Endothelial cell of umbilical vein (primary cell): ENCODE measurements around the gene KCNJ6. TPM values are rescaled to one million over a fixed set of nuclear protein-coding genes. Genes with fewer than 3 reads are reported as not detected.

Experiments
- BruUV-seq: library from RNA; stranded (reverse); fragments of 400-500 nt; replicated peaks from 2 replicates; lab custom pipeline; 2021; lab: Mats Ljungman, UMichigan
- CTCF ChIA-PET: fragments of 300-600, 350-600 bp; sonication (Branson Sonifier 250); formaldehyde crosslinking; loops from one replicate; lab custom pipeline; 2021; ENCODE audit warnings: antibody characterized with exemption, inconsistent platforms; lab: Charles Lee
- POLR2A ChIA-PET: fragments of 300-600, 350-600 bp; sonication (Branson Sonifier 250); formaldehyde crosslinking; loops from one replicate; lab custom pipeline; 2021; ENCODE audit warnings: antibody characterized with exemption, inconsistent platforms; lab: Charles Lee
- DNase-seq: peaks from one replicate; pipeline ENCODE4 v3.0.0-alpha.2; 2011; ENCODE audit warnings: low read depth, low spot score
- FAIRE-seq: peaks from 2 replicates; lab custom pipeline; 2011; peaks lifted over from hg19 to GRCh38; lab: Jason Lieb, UNC
- H2AFZ ChIP-seq: 2 replicates; pipeline ENCODE4 v1.6.0; 2012; ENCODE audit warnings: low read depth, low read length, control low read depth, inconsistent platforms
- H3K27ac ChIP-seq: 2 replicates; pipeline ENCODE4 v1.5.1; 2011; ENCODE audit warnings: low read depth, mild to moderate bottlenecking, control low read depth, low read length, moderate library complexity; ENCODE audit not compliant: insufficient read depth
- H3K27me3 ChIP-seq, 2 experiments: 2 replicates each; pipeline versions ENCODE4 v1.6.0 to v1.6.1; 2011; ENCODE audit warnings: low read length in 2 of 2, mixed read lengths in 1 of 2; ENCODE audit not compliant: control insufficient read depth in 2 of 2, insufficient read depth in 2 of 2
- H3K36me3 ChIP-seq, 2 experiments: 2 replicates in 1 of 2; 3 replicates in 1 of 2; pipeline ENCODE4 v1.5.1; 2011; ENCODE audit warnings: low read length in 2 of 2, mild to moderate bottlenecking in 1 of 2, moderate library complexity in 1 of 2; ENCODE audit not compliant: control insufficient read depth in 2 of 2, insufficient read depth in 2 of 2; ENCODE audit errors: extremely low read depth in 1 of 2
- H3K4me1 ChIP-seq: 3 replicates; pipeline ENCODE4 v1.5.1; 2011; ENCODE audit warnings: mild to moderate bottlenecking, low read length; ENCODE audit not compliant: control insufficient read depth, insufficient read depth; ENCODE audit errors: extremely low read depth
- H3K4me2 ChIP-seq: 2 replicates; pipeline ENCODE4 v1.6.1; 2011; ENCODE audit warnings: low read length, control low read depth, mixed read lengths; ENCODE audit not compliant: insufficient read depth
- H3K4me3 ChIP-seq, 3 experiments: fragments of 200-600 bp in 1 of 3; sonication (generic), shearing (Covaris generic) in 1 of 3; replicated peaks in 1 of 3; 2 replicates each; pipeline ENCODE4 v1.5.1; 2011 to 2016; ENCODE audit warnings: control low read depth in 3 of 3, low read length in 3 of 3, mild to moderate bottlenecking in 2 of 3, inconsistent platforms in 1 of 3, low read depth in 1 of 3, moderate library complexity in 1 of 3; ENCODE audit not compliant: insufficient read depth in 1 of 3
- H3K79me2 ChIP-seq: 2 replicates; pipeline ENCODE4 v1.6.0; 2012; ENCODE audit warnings: low read length, inconsistent platforms; ENCODE audit not compliant: control insufficient read depth, insufficient read depth
- H3K9ac ChIP-seq: replicated peaks from 2 replicates; pipeline ENCODE3; 2011; ENCODE audit warnings: low read length, control low read depth; ENCODE audit not compliant: insufficient read depth; ENCODE audit errors: extremely low read depth
- H3K9me1 ChIP-seq: replicated peaks from 3 replicates; pipeline ENCODE4 v1.6.0; 2011; ENCODE audit warnings: mild to moderate bottlenecking, low read length; ENCODE audit not compliant: control insufficient read depth, insufficient read depth; ENCODE audit errors: extremely low read depth
- H3K9me3 ChIP-seq: replicated peaks from 2 replicates; pipeline ENCODE4 v1.5.1; 2012; ENCODE audit warnings: low read length, inconsistent platforms; ENCODE audit not compliant: control insufficient read depth, insufficient read depth
- H4K20me1 ChIP-seq: replicated peaks from 2 replicates; pipeline ENCODE3; 2011; ENCODE audit warnings: mild to moderate bottlenecking, low read length; ENCODE audit not compliant: control insufficient read depth, insufficient read depth; ENCODE audit errors: extremely low read depth
- EZH2 ChIP-seq: IDR thresholded peaks from 2 replicates; pipeline ENCODE4 v1.6.1; 2012; ENCODE audit warnings: borderline replicate concordance, low read depth, mild to moderate bottlenecking, moderate library complexity, low read length, inconsistent platforms; ENCODE audit not compliant: severe bottlenecking
- FOS ChIP-seq: IDR thresholded peaks from 2 replicates; pipeline ENCODE4 v1.6.1; 2011; ENCODE audit warnings: mild to moderate bottlenecking, low read length, moderate library complexity, borderline replicate concordance; ENCODE audit not compliant: insufficient read depth
- GATA2 ChIP-seq: IDR thresholded peaks from 2 replicates; pipeline ENCODE4 v1.7.0; 2011; ENCODE audit warnings: low read depth, mild to moderate bottlenecking, moderate library complexity, mixed read lengths, low read length; ENCODE audit not compliant: insufficient read length, insufficient read depth
- JUN ChIP-seq: IDR thresholded peaks from 2 replicates; pipeline ENCODE4 v1.6.1; 2011; ENCODE audit warnings: borderline replicate concordance, low read depth; ENCODE audit not compliant: insufficient read length, insufficient read depth
- MAX ChIP-seq: IDR thresholded peaks from 2 replicates; pipeline ENCODE4 v1.6.1; 2011; ENCODE audit not compliant: insufficient read depth, insufficient read length
- MYC ChIP-seq: IDR thresholded peaks from one replicate; pipeline ENCODE4 v1.6.1; 2011; ENCODE audit warnings: mild to moderate bottlenecking, low read depth, low read length
- POLR2A ChIP-seq: IDR thresholded peaks from 2 replicates; pipeline ENCODE4 v1.6.1; 2012; ENCODE audit warnings: low read depth, mild to moderate bottlenecking, control low read depth, low read length
- POLR2AphosphoS5 ChIP-seq: IDR thresholded peaks from 2 replicates; pipeline ENCODE4 v1.6.1; 2012; ENCODE audit warnings: low read depth, mild to moderate bottlenecking, control low read depth, low read length, moderate library complexity; ENCODE audit not compliant: insufficient read depth
- dilution Hi-C: fragments of 300-500 bp; cut with MboI; formaldehyde crosslinking; loops from one replicate; pipeline ENCODE4 v1.15.0; 2019; ENCODE audit warnings: low sequenced_read_pairs; ENCODE audit not compliant: extremely low pct_ligation_motif_present
- intact Hi-C: fragments of 100-400 bp; cut with micrococcal nuclease; formaldehyde crosslinking; loops from one replicate; pipeline ENCODE4 v1.10.0; 2022
- polyA plus RNA-seq, 4 experiments: library from polyadenylated mRNA; depleted of rRNA in 3 of 4; stranded (reverse) in 3 of 4; unstranded in 1 of 4; fragments of >200 nt; gene quantifications; 2 replicates each; pipeline versions ENCODE4 v1.2.1 to v1.2.3, GENCODE V29; 2011 to 2012; ENCODE audit warnings: missing spikeins in 1 of 4
- total RNA-seq: library from RNA; stranded (reverse); gene quantifications from 2 replicates; pipeline ENCODE4 v1.2.3, GENCODE V29; 2021
- TF ChIP-seq, protein P1 (sequence below), 2 donors: IDR thresholded peaks; 1 replicate in 1 of 2; 2 replicates in 1 of 2; pipeline ENCODE4 v1.5.1; 2011; ENCODE audit warnings: low read length in 2 of 2, mild to moderate bottlenecking in 2 of 2, moderate library complexity in 2 of 2, control low read depth in 1 of 2, inconsistent platforms in 1 of 2, low read depth in 1 of 2; ENCODE audit not compliant: insufficient read depth in 1 of 2; ENCODE audit errors: extremely low read depth in 1 of 2

Gene KCNJ6
- total and polyA plus RNA-seq, 2 donors (not counting 3 experiments of a cell fraction or from before 2014, with no cell fraction given) = not detected

DNA sequence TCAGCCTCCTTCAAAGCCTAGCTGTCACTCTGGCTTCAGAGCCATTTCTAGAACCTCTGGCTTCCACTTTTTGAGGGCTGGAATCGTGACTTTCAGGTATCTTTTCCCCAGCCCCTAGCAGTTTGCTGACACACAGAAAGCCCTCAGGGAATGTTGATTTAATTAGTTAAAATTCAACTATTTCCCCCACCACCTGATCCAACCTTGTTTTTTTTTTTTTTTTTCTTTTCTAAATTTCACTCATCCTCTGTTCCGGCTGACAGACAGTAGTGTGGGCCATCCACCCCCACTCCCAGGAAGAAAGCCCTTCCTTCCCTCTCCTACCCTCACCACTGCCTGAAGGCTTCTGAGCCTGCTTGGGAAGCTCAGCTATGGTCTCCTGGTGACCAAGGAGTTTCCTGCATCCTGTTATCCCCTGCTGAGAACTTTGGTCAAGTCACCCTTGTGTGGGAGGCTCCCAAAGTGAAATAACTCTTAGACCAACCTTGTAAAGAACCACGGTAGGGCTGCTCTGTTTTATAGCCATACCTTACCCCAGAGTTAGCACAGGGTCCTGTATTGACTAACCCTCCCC is 29.4 kb downstream of the KCNJ6 start:
- CTCF ChIA-PET = interaction anchor here (1.1 to 1.3 kb wide), 3 partner anchors 8 to 240 kb away, joined by 3 to 4 read pairs (median 3); no protein-coding TSS in a partner anchor
- BruUV-seq = no TSS peak
- no peak for DNase-seq
- no peaks in the 10 kb centered on the region for H3K9me1 ChIP-seq
- no peak overlapping the region for H3K9ac ChIP-seq
- no peak for FAIRE-seq
- no peak for TF ChIP-seq MYC
- H3K4me3 ChIP-seq = no peak overlapping the region
- H2AFZ ChIP-seq = no peak overlapping the region
- H3K36me3 ChIP-seq = no peaks in the 10 kb centered on the region
- no peaks in the 10 kb centered on the region for H3K9me3 ChIP-seq
- POLR2A ChIA-PET = no interaction called here
- no peaks in the 10 kb centered on the region for H3K4me1 ChIP-seq
- H3K27ac ChIP-seq = no peak overlapping the region
- H4K20me1 ChIP-seq = no peaks in the 10 kb centered on the region
- no peaks in the 10 kb centered on the region for H3K79me2 ChIP-seq
- no peak overlapping the region for H3K4me2 ChIP-seq
- dilution Hi-C loops = no loop called here
- no peaks in the 10 kb centered on the region for H3K27me3 ChIP-seq
- intact Hi-C loops = no loop called here

DNA sequence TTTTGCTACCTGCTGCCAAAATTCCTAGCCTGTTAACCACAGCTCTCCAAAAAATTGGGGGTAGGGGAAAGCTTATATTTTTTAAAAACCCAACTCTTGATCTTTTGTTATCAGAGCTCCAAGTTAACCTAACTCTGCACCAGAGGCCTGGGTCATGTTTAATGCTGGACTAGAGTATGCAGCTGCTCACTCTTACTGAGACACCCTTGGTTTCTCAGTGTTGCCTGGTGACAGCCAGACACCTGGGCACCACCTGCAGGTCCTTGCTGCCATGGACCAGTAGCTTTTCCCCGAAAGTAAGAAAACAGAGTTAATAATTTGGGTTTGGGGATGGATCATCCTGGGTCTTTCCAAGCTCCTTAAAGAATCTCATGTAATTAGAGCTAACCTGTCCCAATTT is 30.1 kb downstream of the KCNJ6 start:
- no peak overlapping the region for H3K27ac ChIP-seq
- H4K20me1 ChIP-seq = no peaks in the 10 kb centered on the region
- H3K4me3 ChIP-seq = no peak overlapping the region
- no peaks in the 10 kb centered on the region for H3K9me1 ChIP-seq
- H3K4me1 ChIP-seq = no peaks in the 10 kb centered on the region
- intact Hi-C loops = no loop called here
- TF ChIP-seq MAX = no peak
- TF ChIP-seq, protein P1, sequence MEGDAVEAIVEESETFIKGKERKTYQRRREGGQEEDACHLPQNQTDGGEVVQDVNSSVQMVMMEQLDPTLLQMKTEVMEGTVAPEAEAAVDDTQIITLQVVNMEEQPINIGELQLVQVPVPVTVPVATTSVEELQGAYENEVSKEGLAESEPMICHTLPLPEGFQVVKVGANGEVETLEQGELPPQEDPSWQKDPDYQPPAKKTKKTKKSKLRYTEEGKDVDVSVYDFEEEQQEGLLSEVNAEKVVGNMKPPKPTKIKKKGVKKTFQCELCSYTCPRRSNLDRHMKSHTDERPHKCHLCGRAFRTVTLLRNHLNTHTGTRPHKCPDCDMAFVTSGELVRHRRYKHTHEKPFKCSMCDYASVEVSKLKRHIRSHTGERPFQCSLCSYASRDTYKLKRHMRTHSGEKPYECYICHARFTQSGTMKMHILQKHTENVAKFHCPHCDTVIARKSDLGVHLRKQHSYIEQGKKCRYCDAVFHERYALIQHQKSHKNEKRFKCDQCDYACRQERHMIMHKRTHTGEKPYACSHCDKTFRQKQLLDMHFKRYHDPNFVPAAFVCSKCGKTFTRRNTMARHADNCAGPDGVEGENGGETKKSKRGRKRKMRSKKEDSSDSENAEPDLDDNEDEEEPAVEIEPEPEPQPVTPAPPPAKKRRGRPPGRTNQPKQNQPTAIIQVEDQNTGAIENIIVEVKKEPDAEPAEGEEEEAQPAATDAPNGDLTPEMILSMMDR (IDR thresholded peaks at IDR 0.05; ENCODE audit: extremely low read depth in 1 of 2, insufficient read depth in 1 of 2, low read depth in 1 of 2, low read length in 2 of 2) = no peak
- no peak for TF ChIP-seq FOS
- TF ChIP-seq MYC = no peak
- TF ChIP-seq EZH2 = no peak
- TF ChIP-seq JUN = no peak
- TF ChIP-seq POLR2AphosphoS5 = no peak
- TF ChIP-seq POLR2A = no peak
- TF ChIP-seq GATA2 = no peak
- DNase-seq = no peak
- BruUV-seq = no TSS peak
- ChIA-PET CTCF (interaction anchor here (0.8 to 1.3 kb wide), 4 partner anchors 9 to 240 kb away, joined by 3 to 4 read pairs (median 3); no protein-coding TSS in a partner anchor), POLR2A (no interaction called here)
- no peak overlapping the region for H2AFZ ChIP-seq
- H3K36me3 ChIP-seq = no peaks in the 10 kb centered on the region
- H3K27me3 ChIP-seq = no peaks in the 10 kb centered on the region
- no peak for FAIRE-seq
- no peak overlapping the region for H3K4me2 ChIP-seq
- H3K9ac ChIP-seq = no peak overlapping the region
- no peaks in the 10 kb centered on the region for H3K79me2 ChIP-seq
- dilution Hi-C loops = no loop called here
- H3K9me3 ChIP-seq = no peaks in the 10 kb centered on the region
